ENCODE results near the gene GMPR.

The GMPR gene

DNA sequence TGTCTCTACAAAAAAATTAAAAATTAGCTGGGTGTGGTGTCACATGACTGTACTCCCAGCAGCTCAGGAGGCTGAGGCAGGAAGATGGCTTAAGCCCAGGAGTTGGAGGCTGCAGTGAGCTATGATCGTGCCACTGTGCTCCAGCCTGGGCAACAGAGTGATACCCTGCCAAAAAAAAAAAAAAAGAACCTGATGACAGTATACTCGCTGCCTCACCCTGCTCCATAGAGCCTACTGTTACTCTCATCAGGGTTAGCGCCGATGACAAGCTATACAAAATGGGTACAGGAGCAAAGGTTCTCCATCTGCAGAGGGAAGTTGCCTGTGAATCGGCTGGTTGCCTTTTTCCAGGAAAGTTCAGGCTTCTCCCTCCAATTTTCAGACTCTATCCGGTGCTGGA, 53.4 kb downstream of the GMPR start:
- Histone ChIP-seq H2AFZ (ENCODE audit: low read length) (no peak overlapping the region), H3K79me2 (ENCODE audit: insufficient read depth, low read length) (no peaks in the 10 kb centered on the region), H4K20me1 (ENCODE audit: insufficient read depth, low read length, poor library complexity, severe bottlenecking) (no peaks in the 10 kb centered on the region), H3K4me1 (ENCODE audit: insufficient read depth, low read length, poor library complexity, severe bottlenecking) (no peaks in the 10 kb centered on the region), H3K4me2 (ENCODE audit: low read depth, low read length, poor library complexity, severe bottlenecking) (no peak overlapping the region), H3F3A (ENCODE audit: low read depth) (no peaks in the 10 kb centered on the region), H3K27me3 (ENCODE audit: insufficient read depth, low read length, poor library complexity, severe bottlenecking) (no peaks in the 10 kb centered on the region), H3K9ac (ENCODE audit: low read depth, low read length, poor library complexity, severe bottlenecking) (no peak overlapping the region), H3K4me3 (ENCODE audit: low read length, poor library complexity, severe bottlenecking) (no peak overlapping the region), H3K9me2 (replicated peaks; ENCODE audit: low read depth, low read length) (no peaks in the 10 kb centered on the region), H3K9me3 (ENCODE audit: insufficient read depth, low read depth, low read length) (no peaks in the 10 kb centered on the region), H3K36me3 (ENCODE audit: insufficient read depth, low read length) (no peaks in the 10 kb centered on the region)
- TF ChIP-seq, protein P1, sequence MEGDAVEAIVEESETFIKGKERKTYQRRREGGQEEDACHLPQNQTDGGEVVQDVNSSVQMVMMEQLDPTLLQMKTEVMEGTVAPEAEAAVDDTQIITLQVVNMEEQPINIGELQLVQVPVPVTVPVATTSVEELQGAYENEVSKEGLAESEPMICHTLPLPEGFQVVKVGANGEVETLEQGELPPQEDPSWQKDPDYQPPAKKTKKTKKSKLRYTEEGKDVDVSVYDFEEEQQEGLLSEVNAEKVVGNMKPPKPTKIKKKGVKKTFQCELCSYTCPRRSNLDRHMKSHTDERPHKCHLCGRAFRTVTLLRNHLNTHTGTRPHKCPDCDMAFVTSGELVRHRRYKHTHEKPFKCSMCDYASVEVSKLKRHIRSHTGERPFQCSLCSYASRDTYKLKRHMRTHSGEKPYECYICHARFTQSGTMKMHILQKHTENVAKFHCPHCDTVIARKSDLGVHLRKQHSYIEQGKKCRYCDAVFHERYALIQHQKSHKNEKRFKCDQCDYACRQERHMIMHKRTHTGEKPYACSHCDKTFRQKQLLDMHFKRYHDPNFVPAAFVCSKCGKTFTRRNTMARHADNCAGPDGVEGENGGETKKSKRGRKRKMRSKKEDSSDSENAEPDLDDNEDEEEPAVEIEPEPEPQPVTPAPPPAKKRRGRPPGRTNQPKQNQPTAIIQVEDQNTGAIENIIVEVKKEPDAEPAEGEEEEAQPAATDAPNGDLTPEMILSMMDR (conservative IDR thresholded peaks at IDR 0.05; ENCODE audit: low read length): no peak
- TF ChIP-seq EZH2phosphoT487 (IDR thresholded peaks at IDR 0.05; ENCODE audit: borderline replicate concordance): no peak

DNA sequence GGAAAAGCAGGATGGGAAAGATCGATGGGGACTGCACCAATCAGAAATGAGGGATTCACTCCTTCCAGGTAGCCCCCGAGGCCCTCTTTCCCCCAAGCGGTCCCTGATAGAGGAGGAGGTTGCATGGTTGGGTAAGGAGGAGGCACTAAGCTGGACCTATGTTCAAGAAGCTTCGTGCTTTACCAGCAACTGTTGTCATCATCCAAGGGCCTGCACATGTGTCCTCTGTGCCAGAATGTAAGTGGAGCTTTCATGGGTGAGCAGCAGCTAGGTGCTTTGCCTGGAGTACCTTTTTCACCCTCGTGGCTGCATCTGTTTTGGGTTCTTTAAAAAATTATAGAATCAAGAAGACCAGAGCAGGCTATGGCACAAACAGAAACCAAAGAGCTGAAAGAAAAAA, 54.0 kb downstream of the GMPR start:
- Histone ChIP-seq H3K4me2 (ENCODE audit: low read depth, low read length, poor library complexity, severe bottlenecking) (no peak overlapping the region), H3K36me3 (ENCODE audit: insufficient read depth, low read length) (no peaks in the 10 kb centered on the region)

DNA sequence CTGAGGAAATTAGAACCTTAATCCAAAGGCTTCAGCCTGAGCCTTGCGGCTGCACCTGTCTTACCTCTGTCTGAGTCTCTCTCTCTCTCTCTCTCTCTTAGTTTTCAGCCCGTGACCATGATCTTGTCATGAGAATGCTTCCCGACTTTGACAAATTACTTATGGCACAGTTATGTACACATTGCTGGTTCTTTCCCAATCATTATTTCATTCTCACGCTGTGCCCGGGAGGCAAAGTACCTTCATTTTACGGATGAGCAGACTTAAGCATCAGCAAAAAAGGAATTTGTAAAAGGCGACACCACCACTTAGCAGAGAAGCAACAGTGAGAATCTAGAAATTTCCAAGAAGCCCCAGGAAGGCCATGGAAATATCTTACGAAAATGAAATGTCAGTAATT, 54.6 kb downstream of the GMPR start:
- Histone ChIP-seq H3K79me2 (ENCODE audit: insufficient read depth, low read length) (no peaks in the 10 kb centered on the region), H2AFZ (ENCODE audit: low read length) (no peak overlapping the region), H3K9me3 (ENCODE audit: insufficient read depth, low read depth, low read length) (no peaks in the 10 kb centered on the region), H4K20me1 (ENCODE audit: insufficient read depth, low read length, poor library complexity, severe bottlenecking) (no peaks in the 10 kb centered on the region), H3K4me1 (ENCODE audit: insufficient read depth, low read length, poor library complexity, severe bottlenecking) (no peaks in the 10 kb centered on the region), H3K9me2 (replicated peaks; ENCODE audit: low read depth, low read length) (no peaks in the 10 kb centered on the region), H3K9ac (ENCODE audit: low read depth, low read length, poor library complexity, severe bottlenecking) (no peak overlapping the region), H3K27me3 (ENCODE audit: insufficient read depth, low read length, poor library complexity, severe bottlenecking) (no peaks in the 10 kb centered on the region), H3F3A (ENCODE audit: low read depth) (no peaks in the 10 kb centered on the region), H3K4me3 (ENCODE audit: low read length, poor library complexity, severe bottlenecking) (no peak overlapping the region), H3K36me3 (ENCODE audit: insufficient read depth, low read length) (no peaks in the 10 kb centered on the region), H3K4me2 (ENCODE audit: low read depth, low read length, poor library complexity, severe bottlenecking) (no peak overlapping the region)
- TF ChIP-seq, protein P1 (conservative IDR thresholded peaks at IDR 0.05; ENCODE audit: low read length): no peak
- no peak for TF ChIP-seq EZH2phosphoT487 (IDR thresholded peaks at IDR 0.05; ENCODE audit: borderline replicate concordance)

More for the DNA sequence above, 54.0 kb downstream of the GMPR start:
- Histone ChIP-seq H3K9me3 (ENCODE audit: insufficient read depth, low read depth, low read length) (no peaks in the 10 kb centered on the region), H3K9ac (ENCODE audit: low read depth, low read length, poor library complexity, severe bottlenecking) (no peak overlapping the region), H2AFZ (ENCODE audit: low read length) (no peak overlapping the region), H3K4me3 (ENCODE audit: low read length, poor library complexity, severe bottlenecking) (no peak overlapping the region), H3K79me2 (ENCODE audit: insufficient read depth, low read length) (no peaks in the 10 kb centered on the region), H3K27me3 (ENCODE audit: insufficient read depth, low read length, poor library complexity, severe bottlenecking) (no peaks in the 10 kb centered on the region), H3K9me2 (replicated peaks; ENCODE audit: low read depth, low read length) (no peaks in the 10 kb centered on the region), H4K20me1 (ENCODE audit: insufficient read depth, low read length, poor library complexity, severe bottlenecking) (no peaks in the 10 kb centered on the region), H3F3A (ENCODE audit: low read depth) (no peaks in the 10 kb centered on the region), H3K4me1 (ENCODE audit: insufficient read depth, low read length, poor library complexity, severe bottlenecking) (no peaks in the 10 kb centered on the region)
- TF ChIP-seq EZH2phosphoT487 (IDR thresholded peaks at IDR 0.05; ENCODE audit: borderline replicate concordance): no peak

DNA sequence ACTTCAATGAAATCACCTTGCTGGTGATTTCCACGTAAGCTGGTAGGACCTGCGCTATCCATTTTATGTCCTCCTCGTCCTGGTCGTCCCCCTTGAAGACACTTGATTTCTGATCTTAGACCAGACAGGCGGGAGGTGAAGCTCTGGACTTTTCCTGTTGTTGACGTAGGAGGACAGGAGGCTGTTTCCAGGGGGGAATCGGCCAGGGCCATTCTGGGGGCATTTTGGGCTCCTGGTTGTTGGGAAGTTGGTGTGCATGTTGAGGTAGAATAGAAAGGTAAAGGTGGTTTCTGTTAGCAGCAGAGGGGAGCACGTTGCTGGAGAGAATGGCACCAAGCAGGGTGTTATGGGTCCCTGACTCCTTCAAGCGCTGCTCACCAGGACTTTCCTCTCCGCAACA, 56.0 kb downstream of the GMPR start:
- no peaks in the 10 kb centered on the region for H3K36me3 ChIP-seq (ENCODE audit: insufficient read depth, low read length)
- H3K4me2 ChIP-seq (ENCODE audit: low read depth, low read length, poor library complexity, severe bottlenecking): no peak overlapping the region
- no peaks in the 10 kb centered on the region for H3K4me1 ChIP-seq (ENCODE audit: insufficient read depth, low read length, poor library complexity, severe bottlenecking)

More for the DNA sequence above, 56.0 kb downstream of the GMPR start:
- H3F3A ChIP-seq (ENCODE audit: low read depth): no peaks in the 10 kb centered on the region
- TF ChIP-seq EZH2phosphoT487 (IDR thresholded peaks at IDR 0.05; ENCODE audit: borderline replicate concordance): no peak
- TF ChIP-seq, protein P1 (conservative IDR thresholded peaks at IDR 0.05; ENCODE audit: low read length): no peak
- no peak overlapping the region for H3K9ac ChIP-seq (ENCODE audit: low read depth, low read length, poor library complexity, severe bottlenecking)
- H3K9me3 ChIP-seq (ENCODE audit: insufficient read depth, low read depth, low read length): no peaks in the 10 kb centered on the region
- no peaks in the 10 kb centered on the region for H3K27me3 ChIP-seq (ENCODE audit: insufficient read depth, low read length, poor library complexity, severe bottlenecking)
- H3K4me3 ChIP-seq (ENCODE audit: low read length, poor library complexity, severe bottlenecking): no peak overlapping the region
- no peaks in the 10 kb centered on the region for H3K9me2 ChIP-seq (replicated peaks; ENCODE audit: low read depth, low read length)
- no peaks in the 10 kb centered on the region for H4K20me1 ChIP-seq (ENCODE audit: insufficient read depth, low read length, poor library complexity, severe bottlenecking)
- H3K79me2 ChIP-seq (ENCODE audit: insufficient read depth, low read length): no peaks in the 10 kb centered on the region
- H2AFZ ChIP-seq (ENCODE audit: low read length): no peak overlapping the region

Data from Loucy (cell line).